HG02642 (cell line): ENCODE data around the gene NFE2.

Source experiments
- ATAC-seq: cut with Tn5 transposase; IDR thresholded peaks from one replicate; pipeline ENCODE4 v1.9.1; 2021; ENCODE audit warnings: mild to moderate bottlenecking; ENCODE audit not compliant: unreplicated experiment, poor library complexity

NFE2 gene

DNA sequence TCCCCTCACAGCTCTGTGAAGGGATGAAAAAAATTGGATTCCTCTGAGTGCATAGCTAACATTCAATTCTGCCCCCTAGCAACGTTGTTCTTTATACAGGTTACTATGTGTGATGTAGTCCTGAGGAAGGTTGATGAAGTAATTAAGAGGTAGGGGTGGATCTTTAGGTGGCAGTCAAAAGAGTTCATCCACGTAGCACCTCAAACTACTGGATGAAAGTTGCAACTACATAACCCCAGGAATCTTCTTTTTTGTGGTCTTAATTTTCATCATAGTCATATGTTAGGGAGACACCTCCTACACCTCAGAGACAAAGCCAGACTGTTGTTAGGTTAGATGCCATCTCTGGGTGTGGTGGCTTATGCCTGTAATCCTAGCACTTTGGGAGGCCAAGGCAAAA is 10.2 kb upstream of the NFE2 start:
- no peak for ATAC-seq

- ATAC-seq: no peak
These were observed 6.3 kb upstream of the NFE2 start for GRCh38 chr12:54306925-54307741.

DNA sequence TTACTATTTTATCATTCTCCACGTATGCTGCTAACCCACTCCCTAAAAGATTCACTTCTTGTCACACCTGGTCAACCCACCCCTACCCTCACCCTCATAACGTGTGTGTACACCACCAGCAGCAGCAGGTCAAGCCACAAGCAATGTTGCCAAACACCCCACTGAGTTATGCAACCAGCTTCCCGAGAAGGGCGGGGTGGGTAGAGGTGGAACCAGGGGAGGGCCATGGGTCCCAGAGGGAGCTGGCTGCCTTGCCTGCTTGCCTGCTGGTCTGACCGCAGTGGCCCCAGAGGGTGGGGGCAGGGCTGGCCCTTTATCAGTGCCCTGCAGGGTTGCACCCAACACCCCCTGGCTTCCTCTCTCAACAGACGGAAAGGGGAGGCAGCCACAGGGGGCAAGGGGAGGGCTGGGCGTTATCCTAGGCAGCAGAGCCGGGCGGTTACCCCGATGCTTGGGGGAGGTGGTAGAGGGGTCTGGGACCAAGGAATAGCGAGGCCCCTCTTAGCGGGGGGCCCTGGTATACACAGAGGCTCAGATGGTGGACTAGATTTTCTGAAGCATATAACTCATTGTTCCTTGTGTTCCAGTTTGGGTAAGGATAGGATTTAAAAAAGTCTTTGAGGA is 3.5 kb upstream of the NFE2 start:
- ATAC-seq: no peak

GRCh38 chr12:54303640-54304039 is 2.8 kb upstream of the NFE2 start:
- no peak for ATAC-seq

DNA sequence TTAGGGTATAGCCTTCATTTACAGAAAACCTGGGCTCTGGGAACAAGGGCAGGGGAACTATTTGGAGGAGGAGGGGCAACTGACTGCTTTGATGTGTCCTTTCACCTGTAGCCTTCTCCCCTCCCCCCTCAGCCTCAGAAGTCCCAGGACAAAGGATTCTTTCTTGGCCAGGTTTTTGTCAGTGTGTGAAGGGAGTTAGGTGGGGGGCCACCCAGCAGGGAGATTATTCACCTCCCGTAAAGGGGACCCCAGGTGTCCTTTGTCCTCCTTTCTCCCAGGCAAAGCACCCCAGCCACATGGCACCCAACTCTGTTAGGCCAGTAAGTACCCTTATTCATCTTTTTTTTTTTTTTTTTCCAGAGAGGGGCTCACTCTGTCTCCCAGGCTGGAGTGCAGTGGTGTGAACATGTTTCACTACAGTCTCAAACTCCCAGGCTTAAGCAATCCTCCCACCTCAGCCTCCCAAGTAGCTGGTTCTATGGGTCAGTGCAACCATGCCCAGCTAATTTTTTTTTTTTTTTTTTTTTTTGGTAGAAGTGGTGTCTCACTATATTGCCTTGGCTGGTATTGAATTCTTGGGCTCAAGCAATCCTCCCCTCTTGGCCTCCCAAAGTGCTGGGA is 723 bp upstream of the NFE2 start:
- no peak for ATAC-seq

GRCh38 chr12:54300225-54300731 is 537 bp downstream of the NFE2 start:
- no peak for ATAC-seq

DNA sequence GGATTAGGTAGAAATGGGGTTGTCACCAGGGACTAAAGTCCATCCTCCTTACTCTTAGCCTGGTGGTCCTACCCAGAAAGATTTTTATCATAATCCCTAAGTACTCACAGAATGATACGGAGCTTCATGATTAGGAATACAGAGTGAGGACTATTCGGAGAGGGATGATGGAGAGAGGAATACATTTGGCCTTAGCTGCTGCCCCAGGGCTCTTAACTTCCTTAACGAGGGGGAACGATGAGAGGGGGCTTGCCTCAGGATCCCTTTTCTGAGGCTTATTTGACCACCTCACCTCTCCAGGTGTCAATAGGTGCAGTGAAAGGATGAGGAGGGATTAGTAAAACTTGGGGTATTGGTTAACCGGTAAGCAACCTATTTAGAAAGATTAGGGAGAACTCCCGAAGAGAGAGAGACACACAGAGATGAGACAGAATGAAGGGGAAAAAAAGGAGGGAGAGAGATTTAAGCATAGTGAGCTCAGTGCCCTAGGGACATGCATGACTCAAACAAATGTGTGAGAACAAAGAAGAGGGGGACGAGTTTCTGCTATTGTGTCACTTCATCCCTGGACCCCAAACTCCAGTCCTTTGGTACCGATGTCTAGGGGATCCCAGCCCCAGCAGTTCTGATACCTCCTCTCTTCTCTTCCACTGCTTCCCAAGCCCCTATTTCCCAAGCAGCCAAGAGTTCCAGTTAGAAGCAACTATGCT is 1.1 kb downstream of the NFE2 start:
- ATAC-seq: no peak

GRCh38 chr12:54298904-54299303 is 1.9 kb downstream of the NFE2 start:
- ATAC-seq: no peak

- ATAC-seq: no peak
These were observed 4.3 kb downstream of the NFE2 start for GRCh38 chr12:54296393-54297099.

GRCh38 chr12:54294953-54295566 is 5.8 kb downstream of the NFE2 start:
- ATAC-seq: no peak

DNA sequence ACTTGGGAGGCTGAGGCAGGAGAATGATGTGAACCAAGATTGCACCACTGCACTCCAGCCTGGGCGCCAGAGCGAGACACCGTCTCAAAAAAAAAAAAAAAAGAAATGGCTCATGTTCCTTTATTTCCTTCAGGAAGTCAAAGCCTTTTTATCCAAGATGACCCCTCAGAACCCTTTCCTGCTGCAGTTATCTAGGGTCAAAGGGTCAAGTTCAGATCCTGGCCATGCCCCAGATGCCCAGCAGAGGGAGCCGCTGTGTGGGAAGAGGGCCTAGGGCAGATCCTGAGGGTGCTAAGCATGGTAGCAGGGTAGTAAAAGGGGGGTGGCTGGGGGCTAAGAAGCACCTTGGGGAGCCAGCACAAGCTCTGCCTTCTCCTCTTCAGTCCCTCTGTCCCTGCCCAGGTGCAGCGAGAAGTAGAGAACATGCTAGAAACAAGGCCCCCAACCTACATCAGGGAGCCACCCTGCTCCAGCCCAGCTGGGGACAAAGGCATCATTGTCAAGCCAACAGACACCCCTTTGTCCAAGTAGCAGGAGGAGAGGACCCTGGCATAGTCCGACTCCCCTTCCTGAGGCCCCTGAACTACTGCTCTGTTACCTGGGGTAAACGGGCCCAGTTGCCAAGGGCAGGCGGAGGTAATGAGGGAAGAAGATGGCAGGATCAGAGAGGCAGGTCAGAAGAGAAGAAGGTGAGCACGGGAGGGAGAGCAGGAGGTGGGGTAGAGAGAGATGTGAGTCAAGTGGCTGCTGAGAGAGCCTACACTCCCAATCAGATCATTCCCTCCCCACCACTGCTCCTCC is 6.5 kb downstream of the NFE2 start:
- ATAC-seq: peak; percentile 46

GRCh38 chr12:54292931-54293241 is 7.9 kb downstream of the NFE2 start:
- no peak for ATAC-seq

DNA sequence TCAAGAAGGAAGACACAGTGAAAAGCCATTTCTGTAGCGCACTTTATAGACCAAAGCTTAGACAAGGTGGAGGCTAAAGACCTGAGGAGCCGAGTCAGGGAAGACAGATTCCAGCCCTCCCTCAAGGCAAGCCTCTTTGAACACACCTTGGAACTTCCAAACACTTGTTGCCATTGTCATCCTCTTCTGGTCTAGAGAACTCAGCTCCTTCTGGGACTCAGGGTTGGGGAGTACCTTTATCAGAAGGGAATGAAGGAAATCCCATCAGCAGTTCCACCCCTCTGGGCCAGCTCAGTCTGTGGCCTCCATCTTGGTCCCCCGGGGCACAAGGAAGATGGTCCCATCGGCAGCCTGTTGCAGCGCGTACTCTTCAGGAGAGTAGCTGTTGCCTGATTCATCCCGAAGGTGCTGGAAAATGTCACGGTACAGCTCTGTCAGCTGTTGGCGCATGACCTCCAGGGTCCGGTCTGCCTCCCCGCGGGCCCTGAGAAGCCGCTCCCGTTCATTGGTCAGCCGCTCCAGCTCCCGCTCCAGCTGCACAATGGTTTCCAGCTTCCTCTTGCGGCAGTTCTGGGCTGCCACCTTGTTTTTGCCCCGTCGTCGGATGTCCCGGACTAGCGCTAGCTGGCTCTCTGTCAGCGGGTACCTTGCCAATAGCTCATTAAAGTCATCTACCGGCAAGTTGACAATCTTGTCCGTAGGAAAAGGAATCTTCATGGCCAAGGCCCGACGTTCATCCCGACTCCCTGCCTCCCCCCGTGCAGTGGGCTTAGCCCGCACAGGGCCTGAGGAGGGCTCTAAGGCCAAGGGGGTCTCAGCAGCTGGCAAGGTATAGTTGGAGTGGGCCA is 8.5 kb downstream of the NFE2 start:
- no peak for ATAC-seq

DNA sequence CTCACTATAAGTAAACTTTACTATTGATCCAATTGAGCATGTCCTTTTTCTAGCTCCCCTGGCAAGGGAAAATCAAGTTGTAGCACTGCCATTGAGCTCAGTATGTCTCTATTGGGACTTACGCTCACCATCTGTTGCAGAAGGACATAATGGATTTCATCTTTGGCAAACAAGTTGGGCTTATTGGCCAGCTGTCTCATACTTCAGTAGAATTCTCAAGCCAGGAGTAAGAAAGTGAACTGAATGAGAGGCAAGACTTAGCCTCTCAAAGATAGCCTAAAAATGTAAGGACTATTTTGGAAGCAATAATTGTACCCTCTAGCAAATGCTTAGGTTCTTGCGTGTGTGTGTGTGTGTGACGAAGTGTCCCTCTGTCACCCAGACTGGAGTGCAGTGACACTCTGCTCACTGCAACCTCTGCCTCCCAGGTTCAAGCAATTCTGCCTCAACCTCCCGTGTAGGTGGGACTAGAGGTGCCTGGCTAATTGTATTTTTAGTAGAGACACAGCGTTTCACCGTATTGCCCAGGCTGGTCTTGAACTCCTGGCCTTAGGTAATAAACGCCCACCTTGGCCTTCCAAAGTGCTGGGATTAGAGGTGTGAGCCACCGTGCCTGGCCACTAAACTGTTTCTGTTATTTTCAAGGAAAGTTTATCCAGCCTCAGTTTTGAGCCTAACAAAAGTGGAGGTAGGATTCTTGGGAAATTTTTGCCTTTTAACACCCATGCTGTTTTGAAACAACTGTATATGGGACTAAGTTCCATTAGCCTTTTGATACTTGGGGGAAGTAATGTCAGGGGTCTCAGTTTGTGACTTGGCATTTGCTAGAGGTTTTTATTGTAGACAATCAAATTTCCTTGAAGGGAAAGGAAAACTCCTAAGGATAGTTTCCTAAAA is 13.3 kb downstream of the NFE2 start:
- no peak for ATAC-seq

DNA sequence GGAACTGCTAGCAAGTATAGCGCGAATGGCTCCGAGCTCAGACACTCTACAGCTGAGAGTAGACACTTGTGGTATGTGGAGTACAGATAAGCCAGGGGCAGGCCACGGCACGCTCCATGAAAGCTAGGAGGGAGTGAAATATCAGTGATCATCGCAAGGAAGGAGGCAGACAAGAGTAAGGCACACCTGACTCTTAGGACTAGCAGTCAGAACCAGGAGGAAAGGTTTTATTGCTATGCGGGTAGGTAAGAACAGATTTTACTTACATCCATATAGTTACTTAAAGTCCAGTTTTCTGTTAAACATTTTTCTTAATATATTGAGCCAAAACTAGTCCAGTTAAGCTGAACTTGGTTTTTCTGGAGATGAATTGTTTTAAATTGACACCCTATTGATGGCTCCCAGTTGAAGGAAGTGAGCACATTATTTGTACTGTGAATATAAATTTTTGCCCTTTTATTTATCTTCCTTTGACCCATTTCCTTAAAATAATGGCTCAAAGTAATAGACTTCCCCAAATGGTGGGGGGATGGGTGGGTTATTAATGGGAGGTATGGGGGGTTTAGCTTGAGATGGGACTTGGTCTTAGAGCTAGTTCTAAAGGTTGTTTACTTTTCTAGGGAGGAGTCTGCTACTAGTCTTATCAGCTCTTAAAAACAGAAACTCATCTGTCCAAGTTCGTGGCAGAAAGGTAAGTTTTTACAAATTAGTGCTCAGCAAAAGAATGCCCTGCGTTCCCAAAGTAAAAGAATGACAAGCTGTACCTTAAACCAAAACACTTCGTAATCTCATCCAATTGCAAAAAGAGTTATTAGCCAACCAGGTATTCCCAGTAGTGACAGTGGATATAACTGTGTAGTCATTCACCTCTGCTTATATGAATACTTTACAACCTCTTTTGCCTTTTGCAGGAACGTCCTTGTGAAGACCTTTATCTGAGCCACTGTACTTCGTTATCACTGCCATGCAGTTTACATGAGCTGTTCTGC is 14.5 kb downstream of the NFE2 start:
- no peak for ATAC-seq
